GM13976 (cell line): ENCODE measurements around the gene CALML4.
"Not testable (repeated sequence)": the region's sequence is repeated elsewhere in the genome, so short reads cannot be mapped to it uniquely, and the experiment has no call there.

Experiments
- DNase-seq: peaks from one replicate; pipeline ENCODE4 v3.0.0; 2012; ENCODE audit warnings: low spot score
- in situ Hi-C: fragments of 300-500 bp; cut with MboI; formaldehyde crosslinking; loops from one replicate; pipeline ENCODE4 v1.12.0; 2022; ENCODE audit warnings: low sequenced_read_pairs, mixed read lengths, inconsistent platforms; ENCODE audit not compliant: unreplicated experiment
- TF ChIP-seq, protein P1 (sequence below): IDR thresholded peaks from 2 replicates; pipeline ENCODE4 v1.5.1; 2012; ENCODE audit warnings: borderline replicate concordance, mild to moderate bottlenecking; ENCODE audit not compliant: insufficient read depth; ENCODE audit errors: extremely low read depth, missing control alignments, control extremely low read depth

CALML4 gene

DNA sequence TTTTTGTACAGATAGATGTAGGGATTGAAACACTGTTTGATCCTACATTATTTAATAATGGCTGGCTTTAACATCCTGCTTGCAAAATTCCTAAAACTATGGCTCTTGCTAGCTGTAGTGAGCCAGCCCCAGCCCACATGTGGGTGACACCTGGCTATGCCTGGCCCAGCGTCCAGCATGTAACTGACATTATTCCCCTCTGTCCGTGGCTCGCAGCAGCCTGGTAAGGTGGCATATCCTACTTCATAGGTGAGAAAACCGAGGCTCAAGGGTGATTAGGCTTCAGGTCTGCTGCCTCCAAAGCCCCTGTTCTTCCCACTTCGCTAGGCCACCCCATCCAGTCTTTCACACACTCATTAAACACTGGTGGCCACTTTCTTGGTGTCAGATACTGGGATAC lies 1.6 kb downstream of the CALML4 start:
- no peak for DNase-seq
- in situ Hi-C loops: no loop called here
- TF ChIP-seq, protein P1, sequence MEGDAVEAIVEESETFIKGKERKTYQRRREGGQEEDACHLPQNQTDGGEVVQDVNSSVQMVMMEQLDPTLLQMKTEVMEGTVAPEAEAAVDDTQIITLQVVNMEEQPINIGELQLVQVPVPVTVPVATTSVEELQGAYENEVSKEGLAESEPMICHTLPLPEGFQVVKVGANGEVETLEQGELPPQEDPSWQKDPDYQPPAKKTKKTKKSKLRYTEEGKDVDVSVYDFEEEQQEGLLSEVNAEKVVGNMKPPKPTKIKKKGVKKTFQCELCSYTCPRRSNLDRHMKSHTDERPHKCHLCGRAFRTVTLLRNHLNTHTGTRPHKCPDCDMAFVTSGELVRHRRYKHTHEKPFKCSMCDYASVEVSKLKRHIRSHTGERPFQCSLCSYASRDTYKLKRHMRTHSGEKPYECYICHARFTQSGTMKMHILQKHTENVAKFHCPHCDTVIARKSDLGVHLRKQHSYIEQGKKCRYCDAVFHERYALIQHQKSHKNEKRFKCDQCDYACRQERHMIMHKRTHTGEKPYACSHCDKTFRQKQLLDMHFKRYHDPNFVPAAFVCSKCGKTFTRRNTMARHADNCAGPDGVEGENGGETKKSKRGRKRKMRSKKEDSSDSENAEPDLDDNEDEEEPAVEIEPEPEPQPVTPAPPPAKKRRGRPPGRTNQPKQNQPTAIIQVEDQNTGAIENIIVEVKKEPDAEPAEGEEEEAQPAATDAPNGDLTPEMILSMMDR: no peak

DNA sequence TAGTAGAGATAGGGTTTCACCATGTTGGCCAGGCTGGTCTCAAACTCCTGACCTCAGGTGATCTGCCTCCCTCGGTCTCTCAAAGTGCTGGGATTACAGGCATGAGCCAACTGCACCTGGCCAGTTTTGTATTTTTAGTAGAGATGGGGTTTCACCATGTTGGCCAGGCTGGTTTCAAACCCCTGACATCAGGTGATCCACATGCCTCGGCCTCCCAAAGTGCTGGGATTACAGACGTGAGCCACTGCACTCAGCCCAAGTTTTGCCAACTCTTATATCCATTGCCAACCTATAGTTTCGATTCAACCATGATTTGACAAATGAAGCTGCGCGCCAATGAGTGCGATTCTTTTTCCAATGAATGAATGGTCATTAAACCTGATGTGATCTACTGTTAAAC lies 2.1 kb downstream of the CALML4 start:
- in situ Hi-C loops, DNase-seq: not testable (repeated sequence)

DNA sequence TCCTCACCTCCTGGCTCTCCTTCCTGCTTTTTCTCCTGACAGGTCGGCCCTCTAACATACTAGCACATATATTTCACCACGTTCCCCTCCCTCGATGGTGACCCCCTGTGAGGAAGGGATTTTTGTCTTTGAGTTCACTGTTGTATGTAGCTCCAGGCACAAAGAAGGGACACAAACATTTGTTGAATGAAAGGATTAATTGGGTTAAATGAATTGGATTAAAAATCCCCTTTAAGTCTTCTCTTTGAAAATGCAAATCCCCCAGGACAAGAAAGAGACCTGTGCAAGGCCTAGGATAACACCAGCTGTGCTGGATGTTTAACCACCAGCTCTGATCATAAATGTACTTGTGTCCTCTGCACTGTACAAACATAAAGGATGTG lies 3.3 kb downstream of the CALML4 start:
- DNase-seq: no peak
- in situ Hi-C loops: no loop called here
- TF ChIP-seq, protein P1: no peak

DNA sequence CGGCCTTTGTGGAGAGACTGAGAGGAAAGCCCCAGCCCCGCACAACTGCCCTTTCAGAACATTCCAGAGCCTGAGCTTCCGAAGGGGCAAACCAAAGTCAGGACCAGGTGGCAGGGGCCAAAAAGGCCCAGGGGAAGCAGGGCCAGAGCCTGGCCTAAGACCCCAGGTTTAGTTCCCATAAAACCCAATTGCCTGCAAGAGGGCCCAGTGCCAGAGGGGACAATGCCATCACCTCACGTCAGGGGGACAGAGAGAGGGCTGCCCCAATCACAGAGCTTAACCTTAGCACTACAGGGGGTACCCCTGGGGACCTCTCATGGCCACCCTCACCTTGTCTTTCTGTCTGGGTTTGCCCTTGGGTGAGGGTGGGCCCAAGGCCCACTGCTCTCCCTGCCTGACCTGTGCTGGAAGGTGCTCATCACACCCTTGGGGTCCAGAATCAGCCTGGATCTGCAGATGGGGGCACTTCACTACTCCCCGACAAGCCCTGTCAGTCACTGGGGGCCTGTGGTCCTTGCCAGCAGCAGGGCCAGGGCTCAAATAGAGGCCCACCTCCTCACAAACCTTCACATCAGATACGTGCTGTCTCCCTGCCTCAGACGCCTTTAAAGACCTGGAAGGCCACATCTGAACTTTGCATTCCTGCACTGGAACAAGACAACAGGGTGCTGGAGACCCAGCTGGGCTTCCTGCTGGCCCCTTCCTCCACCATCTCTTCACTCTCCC lies 3.8 kb downstream of the CALML4 start:
- no peak for DNase-seq
- in situ Hi-C loops: no loop called here
- TF ChIP-seq, protein P1: no peak

DNA sequence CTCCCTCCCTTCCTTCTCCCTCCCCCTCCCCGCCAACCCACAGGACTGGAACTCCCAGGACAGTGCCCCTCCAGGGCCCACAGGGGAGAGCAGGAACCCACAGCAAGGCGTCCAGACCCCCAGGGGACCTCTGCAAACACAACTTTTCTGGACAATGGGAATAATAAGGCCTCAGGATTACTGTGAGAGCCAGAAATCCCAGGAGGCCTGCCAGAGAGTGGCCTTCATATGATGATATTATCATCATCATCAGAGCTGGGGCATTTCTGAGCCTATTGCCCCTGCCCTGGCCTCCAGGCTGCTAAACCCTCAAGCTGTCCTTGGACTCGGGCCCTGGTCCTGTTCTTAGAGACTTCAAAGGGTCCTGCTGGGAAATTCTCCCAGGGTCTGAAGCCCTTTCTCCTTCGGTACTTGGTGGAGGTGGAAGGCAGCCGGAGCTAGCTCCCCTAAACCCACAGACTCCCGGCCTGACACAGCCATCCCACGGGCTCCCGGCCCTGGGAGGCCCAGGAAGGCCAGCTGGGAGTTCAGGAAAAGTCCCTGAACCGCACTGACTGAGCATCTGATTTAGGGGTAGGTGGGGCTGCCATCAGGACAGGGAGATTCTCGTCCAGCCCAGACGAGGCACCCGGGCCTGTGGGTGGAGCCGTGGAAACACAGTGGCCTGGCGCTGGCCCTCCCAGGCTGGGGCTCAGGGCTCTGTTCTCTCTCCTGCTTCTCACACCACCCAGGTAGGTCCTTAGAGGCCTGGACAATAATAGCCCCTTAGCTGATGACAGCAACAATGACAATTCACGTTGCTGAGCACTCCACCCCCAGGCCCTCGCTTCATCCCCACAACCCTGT lies 4.9 kb downstream of the CALML4 start:
- in situ Hi-C loops: no loop called here
- no peak for DNase-seq
- TF ChIP-seq, protein P1: no peak

DNA sequence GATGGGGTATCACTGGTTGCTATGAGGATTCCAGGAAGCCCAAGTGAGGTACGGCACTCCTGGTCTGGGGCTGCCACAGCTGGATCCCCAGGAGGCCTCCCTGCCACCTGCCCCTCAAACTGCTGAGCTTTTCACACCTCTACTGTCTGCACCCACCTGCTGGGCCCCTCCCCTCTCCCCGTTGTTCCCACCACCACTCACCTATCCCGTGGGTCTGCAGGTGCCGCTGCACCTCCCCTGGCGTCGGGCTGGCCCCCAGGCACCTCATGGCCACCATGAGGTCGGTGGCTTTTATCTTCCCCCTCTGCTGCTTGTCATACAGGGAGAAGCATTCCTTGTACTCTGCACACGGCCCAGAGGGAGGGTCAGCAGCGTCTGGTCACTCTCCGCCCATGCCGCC lies 5.8 kb downstream of the CALML4 start:
- TF ChIP-seq, protein P1: no peak
- no peak for DNase-seq
- in situ Hi-C loops: no loop called here
